Mesendoderm (in vitro differentiated cells): ENCODE measurements around the gene ETV4.
"Not testable (repeated sequence)": the region's sequence is repeated elsewhere in the genome, so short reads cannot be mapped to it uniquely, and the experiment has no call there.

ENCODE experiments used
- DNase-seq: peaks from one replicate; pipeline ENCODE4 v3.0.0; 2013
- H2AK5ac ChIP-seq: 2 replicates; pipeline ENCODE4 v1.6.1; 2013; ENCODE audit warnings: low read length, inconsistent platforms
- H2BK120ac ChIP-seq: 2 replicates; pipeline ENCODE4 v1.6.1; 2013; ENCODE audit warnings: low read depth, mild to moderate bottlenecking, low read length, moderate library complexity, mixed read lengths
- H2BK15ac ChIP-seq: replicated peaks from 2 replicates; pipeline ENCODE4 v1.6.1; 2013; ENCODE audit warnings: low read depth, mild to moderate bottlenecking, moderate library complexity
- H2BK5ac ChIP-seq: 2 replicates; pipeline ENCODE4 v1.6.1; 2013; ENCODE audit warnings: low read length, inconsistent platforms
- H3K18ac ChIP-seq: 2 replicates; pipeline ENCODE4 v1.6.1; 2013; ENCODE audit warnings: mild to moderate bottlenecking, low read length, mixed read lengths
- H3K23ac ChIP-seq: one replicate; pipeline ENCODE4 v1.6.1; 2013; ENCODE audit warnings: low read length
- H3K27ac ChIP-seq: 2 replicates; pipeline ENCODE4 v1.5.1; 2013; ENCODE audit warnings: low read depth, mild to moderate bottlenecking, inconsistent platforms, low read length, moderate library complexity
- H3K27me3 ChIP-seq: 2 replicates; pipeline ENCODE4 v1.6.1; 2013; ENCODE audit warnings: low read length, control low read depth, mild to moderate bottlenecking, inconsistent platforms; ENCODE audit not compliant: insufficient read depth, poor library complexity
- H3K36me3 ChIP-seq: 2 replicates; pipeline ENCODE4 v1.6.1; 2013; ENCODE audit warnings: low read length, inconsistent platforms; ENCODE audit not compliant: control insufficient read depth, insufficient read depth
- H3K4ac ChIP-seq: one replicate; pipeline ENCODE4 v1.6.1; 2013; ENCODE audit warnings: low read depth, mild to moderate bottlenecking, low read length, moderate library complexity
- H3K4me1 ChIP-seq: 2 replicates; pipeline ENCODE4 v1.6.1; 2013; ENCODE audit warnings: low read depth, low read length, inconsistent platforms; ENCODE audit not compliant: control insufficient read depth
- H3K4me2 ChIP-seq: 2 replicates; pipeline ENCODE4 v1.6.1; 2013; ENCODE audit warnings: low read length
- H3K4me3 ChIP-seq: 2 replicates; pipeline ENCODE4 v1.5.1; 2013; ENCODE audit warnings: mild to moderate bottlenecking, low read length
- H3K56ac ChIP-seq: one replicate; pipeline ENCODE4 v1.6.1; 2013; ENCODE audit warnings: low read length
- H3K79me1 ChIP-seq: 2 replicates; pipeline ENCODE4 v1.6.1; 2013; ENCODE audit warnings: low read length, inconsistent platforms
- H3K79me2 ChIP-seq: 2 replicates; pipeline ENCODE4 v1.6.1; 2013; ENCODE audit warnings: mild to moderate bottlenecking, low read length; ENCODE audit not compliant: control insufficient read depth, insufficient read depth
- H3K9ac ChIP-seq: 2 replicates; pipeline ENCODE4 v1.6.1; 2013; ENCODE audit warnings: low read length, inconsistent platforms
- H4K5ac ChIP-seq: one replicate; pipeline ENCODE4 v1.6.1; 2013; ENCODE audit warnings: low read length
- H4K8ac ChIP-seq: one replicate; pipeline ENCODE4 v1.6.1; 2013; ENCODE audit warnings: low read depth, mild to moderate bottlenecking, control low read depth, low read length, moderate library complexity
- WGBS: extraction: QIAGEN DNeasy Blood & Tissue Kit; methylation state at CpG from one replicate; pipeline ENCODE4 v1.1.7; 2013; ENCODE audit warnings: low lambda C conversion rate, missing lambda C conversion rate; ENCODE audit not compliant: insufficient coverage; ENCODE audit errors: extremely low coverage; 5-methylcytosine and 5-hydroxymethylcytosine counted together

Gene ETV4

DNA sequence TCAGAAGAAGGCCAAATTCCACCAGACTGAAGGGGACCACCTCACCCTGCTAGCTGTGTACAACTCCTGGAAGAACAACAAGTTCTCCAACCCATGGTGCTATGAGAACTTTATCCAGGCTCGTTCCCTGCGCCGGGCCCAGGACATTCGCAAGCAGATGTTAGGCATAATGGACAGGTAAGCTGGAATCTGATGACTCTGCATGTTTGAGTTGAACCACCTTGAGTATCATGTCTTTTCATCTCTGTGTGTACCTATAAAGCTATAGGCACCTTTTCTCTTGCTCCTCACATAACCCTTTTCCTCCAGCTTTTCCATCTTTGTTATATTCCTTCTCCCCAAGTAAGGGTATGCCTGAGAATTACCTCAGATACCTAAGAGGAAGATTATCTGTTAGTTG is 24.8 kb downstream of the ETV4 start:
- peaks cover 16% of the 10 kb centered on the region for H3K36me3 ChIP-seq
- H3K4ac ChIP-seq, result no peak overlapping the region
- no peak overlapping the region for H4K8ac ChIP-seq
- no peak overlapping the region for H3K27ac ChIP-seq
- peaks cover 6% of the 10 kb centered on the region for H3K4me1 ChIP-seq
- no peak for DNase-seq
- H2AK5ac ChIP-seq, result no peak overlapping the region
- H3K79me1 ChIP-seq, result no peaks in the 10 kb centered on the region
- no peak overlapping the region for H2BK5ac ChIP-seq
- H2BK120ac ChIP-seq, result no peak overlapping the region
- H3K23ac ChIP-seq, result no peak overlapping the region
- H3K27me3 ChIP-seq, result no peaks in the 10 kb centered on the region
- no peak overlapping the region for H3K4me2 ChIP-seq
- H3K79me2 ChIP-seq, result no peaks in the 10 kb centered on the region
- H3K4me3 ChIP-seq, result no peak overlapping the region
- H3K9ac ChIP-seq, result no peak overlapping the region
- H3K18ac ChIP-seq, result no peak overlapping the region
- H2BK15ac ChIP-seq, result no peak overlapping the region
- H3K56ac ChIP-seq, result no peak overlapping the region
- no CpG with 5 or more reads among the region's 4 CpGs for WGBS
- H4K5ac ChIP-seq, result no peak overlapping the region

DNA sequence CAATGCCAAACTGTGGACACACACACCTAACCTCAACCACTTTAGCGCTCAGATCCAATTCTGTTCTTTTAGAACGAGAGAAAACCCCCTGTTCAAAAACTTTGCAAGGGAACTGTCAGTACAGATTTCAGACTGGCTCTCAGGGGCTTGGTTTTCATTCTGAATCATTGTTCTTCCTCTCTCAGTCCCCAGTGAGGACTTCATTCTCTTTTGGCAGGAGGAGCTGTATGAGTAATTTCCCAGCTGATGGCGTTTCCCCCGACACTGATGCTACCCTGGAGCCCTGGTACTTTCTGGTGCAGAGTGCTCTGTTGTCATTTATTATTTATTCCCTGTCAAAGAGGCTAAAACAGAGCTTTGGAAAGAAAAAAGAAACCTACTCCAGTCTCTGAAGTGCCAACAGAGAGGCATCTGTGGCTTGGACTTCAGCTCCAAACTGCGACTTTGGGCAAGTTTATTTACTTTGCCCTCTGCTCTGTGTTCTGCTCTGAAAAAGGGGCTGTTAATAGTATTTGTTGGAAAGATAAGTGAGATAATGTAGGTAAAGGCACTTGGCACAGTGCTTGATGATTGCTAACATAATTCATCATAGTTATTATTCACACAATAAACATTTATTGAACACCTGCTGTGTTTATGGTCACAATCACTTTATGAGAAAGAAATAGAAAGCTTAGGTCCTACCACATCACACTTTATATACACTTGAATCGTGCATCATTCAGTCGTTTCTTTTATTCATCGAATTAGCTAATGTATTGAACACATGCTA is 28.3 kb downstream of the ETV4 start:
- H2BK15ac ChIP-seq, result no peak overlapping the region
- no peak overlapping the region for H3K56ac ChIP-seq
- peaks cover 13% of the 10 kb centered on the region for H3K36me3 ChIP-seq
- no peak overlapping the region for H3K18ac ChIP-seq
- no CpG with 5 or more reads among the region's 8 CpGs for WGBS
- H3K79me2 ChIP-seq, result no peaks in the 10 kb centered on the region
- no peak overlapping the region for H2BK5ac ChIP-seq
- DNase-seq, result no peak
- H3K4me2 ChIP-seq, result no peak overlapping the region
- no peaks in the 10 kb centered on the region for H3K4me1 ChIP-seq
- no peak overlapping the region for H2AK5ac ChIP-seq
- H4K5ac ChIP-seq, result no peak overlapping the region
- no peak overlapping the region for H4K8ac ChIP-seq
- H3K4me3 ChIP-seq, result no peak overlapping the region
- no peak overlapping the region for H2BK120ac ChIP-seq
- H3K9ac ChIP-seq, result no peak overlapping the region
- no peaks in the 10 kb centered on the region for H3K27me3 ChIP-seq
- H3K79me1 ChIP-seq, result no peaks in the 10 kb centered on the region
- no peak overlapping the region for H3K23ac ChIP-seq
- H3K4ac ChIP-seq, result no peak overlapping the region
- no peak overlapping the region for H3K27ac ChIP-seq

GRCh38 chr17:43517161-43517560 is 29.0 kb downstream of the ETV4 start:
- no peaks in the 10 kb centered on the region for H3K4me1 ChIP-seq
- no peak overlapping the region for H3K27ac ChIP-seq
- H3K79me2 ChIP-seq, result no peaks in the 10 kb centered on the region
- H3K4me3 ChIP-seq, result no peak overlapping the region
- H3K4ac ChIP-seq, result no peak overlapping the region
- no peak overlapping the region for H3K23ac ChIP-seq
- H2BK120ac ChIP-seq, result no peak overlapping the region
- no peak overlapping the region for H2BK15ac ChIP-seq
- no peak overlapping the region for H3K56ac ChIP-seq
- no peaks in the 10 kb centered on the region for H3K79me1 ChIP-seq
- no peak overlapping the region for H2BK5ac ChIP-seq
- H3K27me3 ChIP-seq, result no peaks in the 10 kb centered on the region
- H3K18ac ChIP-seq, result no peak overlapping the region
- no CpG with 5 or more reads among the region's 6 CpGs for WGBS
- no peak for DNase-seq
- H3K36me3 ChIP-seq, result peaks cover 14% of the 10 kb centered on the region
- H2AK5ac ChIP-seq, result no peak overlapping the region
- no peak overlapping the region for H4K5ac ChIP-seq
- H3K4me2 ChIP-seq, result no peak overlapping the region
- no peak overlapping the region for H3K9ac ChIP-seq
- H4K8ac ChIP-seq, result no peak overlapping the region

DNA sequence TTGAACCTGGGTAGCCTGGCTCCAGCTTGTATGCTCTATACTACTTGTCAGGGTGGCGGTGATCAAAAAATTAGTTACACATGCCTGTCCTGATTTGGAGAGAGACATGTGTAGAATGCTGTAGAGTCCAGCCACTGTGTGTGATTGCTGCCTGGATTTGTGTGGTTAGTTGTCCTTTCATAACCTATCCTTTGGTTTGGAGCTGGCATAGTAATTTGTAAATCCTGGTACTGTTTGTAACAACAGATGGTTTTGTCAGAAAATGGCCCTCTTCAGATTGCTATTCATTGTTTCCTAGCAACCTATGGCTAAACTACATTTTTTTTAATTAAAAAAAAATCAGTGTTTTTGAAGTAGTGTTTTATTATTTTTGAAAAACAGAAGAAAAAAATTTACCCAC is 30.5 kb downstream of the ETV4 start:
- no peak overlapping the region for H4K8ac ChIP-seq
- no peak overlapping the region for H3K9ac ChIP-seq
- no peaks in the 10 kb centered on the region for H3K79me2 ChIP-seq
- no peak overlapping the region for H2BK120ac ChIP-seq
- no peak overlapping the region for H3K18ac ChIP-seq
- H3K4me2 ChIP-seq, result no peak overlapping the region
- H3K56ac ChIP-seq, result no peak overlapping the region
- no peak for DNase-seq
- H4K5ac ChIP-seq, result no peak overlapping the region
- peaks cover 8% of the 10 kb centered on the region for H3K36me3 ChIP-seq
- no peak overlapping the region for H3K23ac ChIP-seq
- no CpG with 5 or more reads among the region's 1 CpG for WGBS
- H3K4me3 ChIP-seq, result no peak overlapping the region
- no peaks in the 10 kb centered on the region for H3K27me3 ChIP-seq
- H3K4me1 ChIP-seq, result no peaks in the 10 kb centered on the region
- no peak overlapping the region for H2AK5ac ChIP-seq
- no peak overlapping the region for H2BK15ac ChIP-seq
- H3K27ac ChIP-seq, result no peak overlapping the region
- H3K79me1 ChIP-seq, result no peaks in the 10 kb centered on the region
- H2BK5ac ChIP-seq, result no peak overlapping the region
- no peak overlapping the region for H3K4ac ChIP-seq

- H2BK120ac ChIP-seq, H3K4ac ChIP-seq, H3K4me3 ChIP-seq, H3K27ac ChIP-seq, H3K18ac ChIP-seq, H3K79me2 ChIP-seq, H2BK15ac ChIP-seq, H3K56ac ChIP-seq, DNase-seq, H4K8ac ChIP-seq, H3K9ac ChIP-seq, H2AK5ac ChIP-seq, H3K79me1 ChIP-seq, H3K27me3 ChIP-seq, H3K4me2 ChIP-seq, H3K4me1 ChIP-seq, H4K5ac ChIP-seq, H2BK5ac ChIP-seq, H3K23ac ChIP-seq: not testable (repeated sequence)
- H3K36me3 ChIP-seq, result peaks cover 12% of the 10 kb centered on the region
- no CpG with 5 or more reads among the region's 3 CpGs for WGBS
Observed at GRCh38 chr17:43511199-43511598, 34.9 kb downstream of the ETV4 start.

DNA sequence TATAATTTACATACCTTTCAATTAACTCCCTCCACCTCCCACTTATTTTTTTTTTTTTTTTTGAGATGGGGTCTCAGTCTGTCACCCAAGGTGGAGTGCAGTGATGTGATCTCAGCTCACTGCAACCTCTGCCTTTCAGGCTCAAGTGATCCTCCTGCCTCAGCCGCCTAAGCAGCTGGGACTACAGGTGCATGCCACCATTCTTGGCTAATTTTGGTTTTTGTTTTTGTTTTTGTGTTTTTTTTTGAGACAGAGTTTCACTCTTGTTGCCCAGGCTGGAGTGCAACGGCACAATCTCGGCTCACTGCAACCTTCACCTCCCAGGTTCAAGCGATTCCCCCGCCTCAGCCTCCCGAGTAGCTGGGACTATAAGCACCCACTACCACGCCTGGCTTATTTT is 36.7 kb downstream of the ETV4 start:
- H3K36me3 ChIP-seq, result peaks cover 14% of the 10 kb centered on the region
- not testable (repeated sequence) for H2BK5ac ChIP-seq, H3K4ac ChIP-seq, H4K8ac ChIP-seq, H3K23ac ChIP-seq, H3K4me1 ChIP-seq, H3K56ac ChIP-seq, H4K5ac ChIP-seq, H3K27ac ChIP-seq, H3K9ac ChIP-seq, H3K4me3 ChIP-seq, H3K27me3 ChIP-seq, H3K18ac ChIP-seq, H3K4me2 ChIP-seq, H3K79me1 ChIP-seq, H3K79me2 ChIP-seq, H2BK15ac ChIP-seq, H2BK120ac ChIP-seq, H2AK5ac ChIP-seq, DNase-seq
- no CpG with 5 or more reads among the region's 7 CpGs for WGBS
